ENCODE data around the gene CCDC13. TPM values are rescaled to one million over a fixed set of nuclear protein-coding genes. Genes with fewer than 3 reads are reported as not detected.

Gene CCDC13
- total RNA-seq, 4 donors from 2014 or later = 1.1 to 2.6 (median 1.9) TPM

GRCh38 chr3:42755681-42756578, 17.1 kb downstream of the CCDC13 start:
- no peak for TF ChIP-seq CTCF (IDR thresholded peaks at IDR 0.05)
- DNase-seq (ENCODE audit: low spot score) (no peak), ATAC-seq (ENCODE audit: low FRiP score) (no peak)

GRCh38 chr3:42753757-42754156, 19.3 kb downstream of the CCDC13 start:
- DNase-seq (ENCODE audit: low spot score) (no peak), ATAC-seq (ENCODE audit: low FRiP score) (no peak)
- no peak for TF ChIP-seq CTCF (IDR thresholded peaks at IDR 0.05)

- no peak for DNase-seq (ENCODE audit: low spot score)
- ATAC-seq (ENCODE audit: low FRiP score) = no peak
- TF ChIP-seq CTCF (IDR thresholded peaks at IDR 0.05) = no peak
Observed at GRCh38 chr3:42752961-42753360, 20.1 kb downstream of the CCDC13 start.

- TF ChIP-seq CTCF (IDR thresholded peaks at IDR 0.05) = no peak
- DNase-seq (ENCODE audit: low spot score) (no peak), ATAC-seq (ENCODE audit: low FRiP score) (no peak)
Observed at GRCh38 chr3:42752441-42752840, 20.6 kb downstream of the CCDC13 start.

GRCh38 chr3:42751609-42752008, 21.4 kb downstream of the CCDC13 start:
- ATAC-seq (ENCODE audit: low FRiP score) (no peak), DNase-seq (ENCODE audit: low spot score) (no peak)
- no peak for TF ChIP-seq CTCF (IDR thresholded peaks at IDR 0.05)

GRCh38 chr3:42750834-42751233, 22.2 kb downstream of the CCDC13 start:
- no peak for DNase-seq (ENCODE audit: low spot score)
- TF ChIP-seq CTCF (IDR thresholded peaks at IDR 0.05) = no peak
- ATAC-seq (ENCODE audit: low FRiP score) = no peak

GRCh38 chr3:42749753-42750231, 23.3 kb downstream of the CCDC13 start:
- DNase-seq (ENCODE audit: low spot score) (no peak), ATAC-seq (ENCODE audit: low FRiP score) (no peak)
- TF ChIP-seq CTCF (IDR thresholded peaks at IDR 0.05) = no peak

Data from omental fat pad (tissue), 4 donors.